H1 (cell line): ENCODE results near the gene NDUFA9. TPM values are rescaled to one million over a fixed set of nuclear protein-coding genes. Genes with fewer than 3 reads are reported as not detected.

Experiments used
- CTCF ChIA-PET: fragments of 300-600 bp; sonication (Branson Sonifier 250); formaldehyde crosslinking; loops from one replicate; lab custom pipeline; 2021; ENCODE audit not compliant: partially characterized antibody; lab: Charles Lee
- POLR2A ChIA-PET: fragments of 300-600 bp; sonication (Branson Sonifier 250); formaldehyde crosslinking; loops from one replicate; lab custom pipeline; 2021; ENCODE audit warnings: inconsistent platforms; ENCODE audit not compliant: partially characterized antibody; lab: Charles Lee
- DNase-seq, 2 experiments: peaks; one replicate each; pipeline versions ENCODE4 v3.0.0 to v3.0.0-alpha.2; 2010 to 2022; ENCODE audit warnings: low spot score in 2 of 2, low read depth in 1 of 2, mixed read lengths in 1 of 2
- FAIRE-seq: peaks from 2 replicates; lab custom pipeline; 2011; peaks lifted over from hg19 to GRCh38; lab: Jason Lieb, UNC
- H2AFZ ChIP-seq: 2 replicates; pipeline ENCODE4 v1.8.1; 2012; ENCODE audit warnings: low read length, inconsistent platforms
- H2AK5ac ChIP-seq: 2 replicates; pipeline ENCODE4 v1.6.1; 2013; ENCODE audit warnings: low read depth, low read length
- H2BK120ac ChIP-seq: replicated peaks from 2 replicates; pipeline ENCODE3; 2013; ENCODE audit warnings: low read depth, low read length, inconsistent platforms
- H2BK12ac ChIP-seq: 2 replicates; pipeline ENCODE4 v1.6.1; 2013; ENCODE audit warnings: low read depth, low read length
- H2BK15ac ChIP-seq: 2 replicates; pipeline ENCODE4 v1.6.1; 2013; ENCODE audit warnings: low read length
- H2BK20ac ChIP-seq: 2 replicates; pipeline ENCODE4 v1.6.1; 2013; ENCODE audit warnings: low read length
- H2BK5ac ChIP-seq: 2 replicates; pipeline ENCODE4 v1.6.1; 2013; ENCODE audit warnings: low read depth, low read length
- H3K14ac ChIP-seq: 2 replicates; pipeline ENCODE4 v1.6.1; 2013; ENCODE audit warnings: inconsistent platforms; ENCODE audit not compliant: insufficient read length
- H3K18ac ChIP-seq: 2 replicates; pipeline ENCODE4 v1.6.1; 2013; ENCODE audit warnings: low read length; ENCODE audit errors: extremely low read depth
- H3K23ac ChIP-seq: 2 replicates; pipeline ENCODE4 v1.6.1; 2013; ENCODE audit warnings: inconsistent platforms; ENCODE audit not compliant: insufficient read length
- H3K23me2 ChIP-seq: 2 replicates; pipeline ENCODE4 v1.6.1; 2013; ENCODE audit warnings: low read depth, low read length
- H3K27ac ChIP-seq: 2 replicates; pipeline ENCODE4 v1.6.1; 2011; ENCODE audit warnings: low read depth, low read length, inconsistent platforms
- H3K27me3 ChIP-seq, 4 experiments: replicated peaks in 1 of 4; 1 replicate in 1 of 4; 2 replicates in 3 of 4; pipeline versions ENCODE4 v1.6.1 to v1.8.1; 2011 to 2013; ENCODE audit warnings: low read length in 3 of 4, mild to moderate bottlenecking in 3 of 4, inconsistent platforms in 2 of 4, mixed read lengths in 2 of 4, moderate library complexity in 1 of 4; ENCODE audit not compliant: control insufficient read depth in 3 of 4, insufficient read depth in 3 of 4; ENCODE audit errors: extremely low read depth in 1 of 4
- H3K36me3 ChIP-seq, 4 experiments: 2 replicates each; pipeline versions ENCODE4 v1.6.1 to v1.8.1; 2011 to 2013; ENCODE audit warnings: mild to moderate bottlenecking in 4 of 4, low read length in 3 of 4, moderate library complexity in 2 of 4, control low read depth in 1 of 4, inconsistent platforms in 1 of 4; ENCODE audit not compliant: insufficient read depth in 4 of 4, control insufficient read depth in 2 of 4
- H3K4ac ChIP-seq: replicated peaks from 2 replicates; pipeline ENCODE3; 2013; ENCODE audit warnings: low read length, low read depth, mixed read lengths, inconsistent platforms; ENCODE audit not compliant: insufficient read length
- H3K4me1 ChIP-seq, 4 experiments: replicated peaks in 1 of 4; 1 replicate in 1 of 4; 2 replicates in 3 of 4; pipeline versions ENCODE4 v1.6.1 to v1.8.1; 2011 to 2013; ENCODE audit warnings: low read length in 3 of 4, inconsistent platforms in 2 of 4, mixed read lengths in 1 of 4; ENCODE audit not compliant: insufficient read depth in 4 of 4, control insufficient read depth in 3 of 4
- H3K4me2 ChIP-seq, 2 experiments: 2 replicates each; pipeline versions ENCODE4 v1.6.1 to v1.8.1; 2011 to 2013; ENCODE audit warnings: low read depth in 2 of 2, low read length in 2 of 2, control low read depth in 1 of 2, inconsistent platforms in 1 of 2, mild to moderate bottlenecking in 1 of 2; ENCODE audit not compliant: insufficient read depth in 1 of 2
- H3K4me3 ChIP-seq, 4 experiments: fragments of 200-600, 300-600 bp in 1 of 4; sonication (generic), shearing (Covaris generic), sonication (Bioruptor Twin) in 1 of 4; 2 replicates each; pipeline versions ENCODE4 v1.5.1 to v1.8.1; 2011 to 2016; ENCODE audit warnings: low read length in 4 of 4, low read depth in 3 of 4, control low read depth in 2 of 4, inconsistent platforms in 2 of 4, mild to moderate bottlenecking in 2 of 4, mixed read lengths in 1 of 4, moderate library complexity in 1 of 4; ENCODE audit not compliant: insufficient read depth in 2 of 4; ENCODE audit errors: extremely low read depth in 1 of 4
- H3K56ac ChIP-seq: replicated peaks from 2 replicates; pipeline ENCODE3; 2013; ENCODE audit warnings: low read depth, mild to moderate bottlenecking, mixed read lengths, low read length, inconsistent platforms; ENCODE audit not compliant: insufficient read length
- H3K79me1 ChIP-seq: 2 replicates; pipeline ENCODE4 v1.6.1; 2013; ENCODE audit warnings: low read depth, low read length, control low read depth
- H3K79me2 ChIP-seq, 2 experiments: 2 replicates each; pipeline versions ENCODE4 v1.6.1 to v1.8.1; 2012 to 2013; ENCODE audit warnings: low read length in 2 of 2, mild to moderate bottlenecking in 2 of 2, inconsistent platforms in 1 of 2; ENCODE audit not compliant: insufficient read depth in 2 of 2, control insufficient read depth in 1 of 2
- H3K9ac ChIP-seq, 4 experiments: replicated peaks in 1 of 4; 1 replicate in 1 of 4; 2 replicates in 3 of 4; pipeline versions ENCODE4 v1.6.1 to v1.8.1; 2011 to 2013; ENCODE audit warnings: low read depth in 3 of 4, low read length in 3 of 4, control low read depth in 2 of 4, mild to moderate bottlenecking in 2 of 4, moderate library complexity in 2 of 4, inconsistent platforms in 1 of 4; ENCODE audit errors: extremely low read depth in 1 of 4
- H3K9me3 ChIP-seq, 2 experiments: 2 replicates each; pipeline versions ENCODE4 v1.6.1 to v1.8.1; 2012 to 2013; ENCODE audit warnings: mild to moderate bottlenecking in 2 of 2, moderate library complexity in 2 of 2, control low read depth in 1 of 2, inconsistent platforms in 1 of 2, low read depth in 1 of 2, low read length in 1 of 2, mixed read lengths in 1 of 2; ENCODE audit not compliant: insufficient read depth in 2 of 2
- H4K20me1 ChIP-seq, 2 experiments: replicated peaks in 1 of 2; 2 replicates each; pipeline versions ENCODE3 to v1.8.1; 2011 to 2013; ENCODE audit warnings: inconsistent platforms in 2 of 2, low read length in 2 of 2, mild to moderate bottlenecking in 1 of 2; ENCODE audit not compliant: insufficient read depth in 2 of 2, control insufficient read depth in 1 of 2
- H4K5ac ChIP-seq: 2 replicates; pipeline ENCODE4 v1.6.1; 2013; ENCODE audit warnings: low read length, low read depth, mixed read lengths, inconsistent platforms; ENCODE audit not compliant: insufficient read length
- H4K8ac ChIP-seq: 2 replicates; pipeline ENCODE4 v1.8.0; 2013; ENCODE audit warnings: mild to moderate bottlenecking, moderate library complexity, low read length, inconsistent platforms; ENCODE audit not compliant: insufficient read depth; ENCODE audit errors: extremely low read depth
- H4K91ac ChIP-seq: replicated peaks from 2 replicates; pipeline ENCODE3; 2013; ENCODE audit warnings: low read length, mixed read lengths, inconsistent platforms; ENCODE audit not compliant: insufficient read length
- EP300 ChIP-seq, 2 experiments: IDR thresholded peaks; 1 replicate in 1 of 2; 2 replicates in 1 of 2; pipeline ENCODE4 v1.6.1; 2011 to 2012; ENCODE audit warnings: low read depth in 2 of 2, low read length in 2 of 2, mild to moderate bottlenecking in 2 of 2, borderline replicate concordance in 1 of 2, inconsistent platforms in 1 of 2, moderate library complexity in 1 of 2
- NANOG ChIP-seq: IDR thresholded peaks from 2 replicates; pipeline ENCODE4 v1.6.1; 2011; ENCODE audit warnings: low read length, low read depth, mild to moderate bottlenecking, inconsistent platforms; ENCODE audit not compliant: insufficient read depth, poor library complexity, severe bottlenecking
- RXRA ChIP-seq: IDR thresholded peaks from 2 replicates; pipeline ENCODE4 v1.6.1; 2011; ENCODE audit warnings: low read depth, mild to moderate bottlenecking, low read length, moderate library complexity; ENCODE audit not compliant: insufficient read depth
- SP1 ChIP-seq: IDR thresholded peaks from 2 replicates; pipeline ENCODE4 v1.6.1; 2011; ENCODE audit warnings: low read depth, low read length
- WGBS, 2 experiments: shearing (Covaris generic) in 1 of 2; methylation state at CpG; one replicate each; pipeline versions ENCODE4 v1.1.6 to v1.1.7; 2013 to 2015; ENCODE audit warnings: low lambda C conversion rate in 2 of 2, mixed read lengths in 2 of 2, inconsistent platforms in 1 of 2, low coverage in 1 of 2, missing lambda C conversion rate in 1 of 2; ENCODE audit not compliant: insufficient replicate concordance in 2 of 2, insufficient coverage in 1 of 2, insufficient read length in 1 of 2; ENCODE audit errors: extremely low coverage in 1 of 2, missing lambda C conversion rate in 1 of 2; 5-methylcytosine and 5-hydroxymethylcytosine counted together
- polyA plus RNA-seq, 7 experiments: library from polyadenylated mRNA; depleted of rRNA in 3 of 7; stranded (reverse) in 5 of 7; unstranded in 2 of 7; fragments of >200 nt in 5 of 7; fragments of 200-250 nt in 2 of 7; gene quantifications; 1 replicate in 5 of 7; 2 replicates in 1 of 7; 4 replicates in 1 of 7; pipeline versions ENCODE4 v1.2.1 to v1.2.3, GENCODE V29; 2011 to 2013; ENCODE audit warnings: missing spikeins in 2 of 7, mixed read lengths in 2 of 7
- total RNA-seq: library from RNA; stranded (reverse); fragmentation: NEBNext Ultra II Directional; extraction: Animal tissue kit (Norgen Biotek cat#: 25700); gene quantifications from 2 replicates; pipeline ENCODE4 v1.2.1, GENCODE V29; 2021

The NDUFA9 gene
- total and polyA plus RNA-seq, 2 of the 8 experiments (the other 6 are each of a cell fraction or from before 2014, with no cell fraction given), result 50.2 to 67.0 TPM

- Histone ChIP-seq H4K8ac (no peak overlapping the region), H3K36me3 (no peaks in the 10 kb centered on the region), H3K18ac (no peak overlapping the region), H3K9me3 (peaks cover 5% of the 10 kb centered on the region in 2 experiments; a peak in 1 of 4 replicates), H2BK12ac (no peak overlapping the region), H3K4me2 (peak overlapping the region; percentile 43 to 44), H3K14ac (no peak overlapping the region), H4K20me1 (no peaks in the 10 kb centered on the region), H2AFZ (no peak overlapping the region), H4K5ac (no peak overlapping the region), H4K91ac (no peak overlapping the region), H3K56ac (no peak overlapping the region), H3K27me3 (no peaks in the 10 kb centered on the region; a peak in 1 of 7 replicates), H3K79me2 (no peaks in the 10 kb centered on the region), H3K23ac (no peak overlapping the region), H3K9ac (no peak overlapping the region; a peak in 1 of 7 replicates), H3K23me2 (no peaks in the 10 kb centered on the region), H3K27ac (no peak overlapping the region), H2BK120ac (no peak overlapping the region), H2AK5ac (no peak overlapping the region), H2BK5ac (no peak overlapping the region), H3K79me1 (no peaks in the 10 kb centered on the region), H2BK15ac (no peak overlapping the region), H3K4ac (no peak overlapping the region), H3K4me1 (peaks cover 0 to 5% (median 0%) of the 10 kb centered on the region in 4 experiments; a peak in 2 of 7 replicates), H3K4me3 (peak overlapping the region in 1 of 4 experiments; percentile 32; a peak in 2 of 8 replicates), H2BK20ac (no peak overlapping the region)
- TF ChIP-seq SP1 (0 out of 2 replicates have a peak, but pooled peaks have one; percentile 29), EP300 (IDR thresholded peaks at IDR 0.05; ENCODE audit: borderline replicate concordance in 1 of 2, low read depth in 2 of 2, low read length in 2 of 2) (0 out of 3 replicates have a peak, but pooled peaks of 1 of the 2 experiments have one; percentile 31), NANOG (peak; percentile 90), RXRA (no peak)
- WGBS, 2 experiments, result 34% methylated on average over 5 of the region's 5 CpGs; no CpG with 5 or more reads in 1 of the 2 experiments
- ChIA-PET CTCF (interaction anchor here (1.0 to 1.2 kb wide), 2 partner anchors 20 to 26 kb away, joined by 3 to 5 read pairs; no protein-coding TSS in a partner anchor), POLR2A (no interaction called here)
- DNase-seq (no peak), FAIRE-seq (peak; percentile 70)
Observed at GRCh38 chr12:4630262-4630661, 18.7 kb upstream of the NDUFA9 start.
